ENCODE results near the gene JAML.
"Not testable (repeated sequence)": the region's sequence is repeated elsewhere in the genome, so short reads cannot be mapped to it uniquely, and the experiment has no call there.

DNA sequence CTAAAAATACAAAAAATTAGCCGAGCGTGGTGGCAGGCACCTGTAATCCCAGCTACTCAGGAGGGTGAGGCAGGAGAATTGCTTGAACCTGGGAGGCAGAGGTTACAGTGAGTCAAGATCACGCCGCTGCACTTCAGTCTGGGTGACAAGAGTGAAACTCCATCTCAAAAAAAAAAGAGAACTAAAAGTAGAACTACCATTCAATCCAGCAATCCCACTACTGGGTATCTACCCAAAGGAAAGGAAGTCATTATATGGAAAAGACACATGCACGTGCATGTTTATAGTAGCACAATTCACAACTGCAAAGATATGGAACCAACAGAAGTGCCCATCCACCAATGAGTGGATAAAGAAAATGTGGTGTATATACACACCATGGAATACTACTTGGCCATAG, 41.1 kb downstream of the JAML start:
- TF ChIP-seq, protein P1, sequence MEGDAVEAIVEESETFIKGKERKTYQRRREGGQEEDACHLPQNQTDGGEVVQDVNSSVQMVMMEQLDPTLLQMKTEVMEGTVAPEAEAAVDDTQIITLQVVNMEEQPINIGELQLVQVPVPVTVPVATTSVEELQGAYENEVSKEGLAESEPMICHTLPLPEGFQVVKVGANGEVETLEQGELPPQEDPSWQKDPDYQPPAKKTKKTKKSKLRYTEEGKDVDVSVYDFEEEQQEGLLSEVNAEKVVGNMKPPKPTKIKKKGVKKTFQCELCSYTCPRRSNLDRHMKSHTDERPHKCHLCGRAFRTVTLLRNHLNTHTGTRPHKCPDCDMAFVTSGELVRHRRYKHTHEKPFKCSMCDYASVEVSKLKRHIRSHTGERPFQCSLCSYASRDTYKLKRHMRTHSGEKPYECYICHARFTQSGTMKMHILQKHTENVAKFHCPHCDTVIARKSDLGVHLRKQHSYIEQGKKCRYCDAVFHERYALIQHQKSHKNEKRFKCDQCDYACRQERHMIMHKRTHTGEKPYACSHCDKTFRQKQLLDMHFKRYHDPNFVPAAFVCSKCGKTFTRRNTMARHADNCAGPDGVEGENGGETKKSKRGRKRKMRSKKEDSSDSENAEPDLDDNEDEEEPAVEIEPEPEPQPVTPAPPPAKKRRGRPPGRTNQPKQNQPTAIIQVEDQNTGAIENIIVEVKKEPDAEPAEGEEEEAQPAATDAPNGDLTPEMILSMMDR (IDR thresholded peaks at IDR 0.05), result not testable (repeated sequence)
- TF ChIP-seq POLR2A (IDR thresholded peaks at IDR 0.05), result not testable (repeated sequence)

Measured in heart left ventricle (tissue), 13 donors.